ENCODE data around the gene CLSTN1. TPM values are rescaled to one million over a fixed set of nuclear protein-coding genes. Genes with fewer than 3 reads are reported as not detected.
"Not testable (repeated sequence)": the region's sequence is repeated elsewhere in the genome, so short reads cannot be mapped to it uniquely, and the experiment has no call there.

CLSTN1 gene
- total RNA-seq, 3 donors from 2014 or later = 166 to 275 (median 224) TPM

- intact Hi-C loops (cut with DNase I, micrococcal nuclease) = no loop called here
- TF ChIP-seq CTCF (IDR thresholded peaks at IDR 0.05) = no peak
- no peaks in the 10 kb centered on the region for H3K9me3 ChIP-seq
- ATAC-seq (no peak), DNase-seq (no peak)
- peaks cover 4% of the 10 kb centered on the region for H3K36me3 ChIP-seq (ENCODE audit: low read depth)
- no peak overlapping the region for H3K4me3 ChIP-seq
- no peaks in the 10 kb centered on the region for H3K4me1 ChIP-seq (ENCODE audit: low read depth)
Observed at GRCh38 chr1:9749361-9749760, 74.4 kb downstream of the CLSTN1 start.

GRCh38 chr1:9748391-9748790 is 75.4 kb downstream of the CLSTN1 start:
- H3K4me3 ChIP-seq; ATAC-seq; DNase-seq; H3K9me3 ChIP-seq; intact Hi-C loops (cut with DNase I, micrococcal nuclease); H3K4me1 ChIP-seq (ENCODE audit: low read depth): not testable (repeated sequence)
- H3K36me3 ChIP-seq (ENCODE audit: low read depth) = peaks cover 12% of the 10 kb centered on the region

GRCh38 chr1:9746651-9747050 is 77.1 kb downstream of the CLSTN1 start:
- intact Hi-C loops (cut with DNase I, micrococcal nuclease) = no loop called here
- Histone ChIP-seq H3K4me1 (ENCODE audit: low read depth) (no peaks in the 10 kb centered on the region), H3K4me3 (no peak overlapping the region), H3K36me3 (ENCODE audit: low read depth) (peaks cover 12% of the 10 kb centered on the region), H3K9me3 (no peaks in the 10 kb centered on the region)
- peak in 1 of 3 donors; percentile 5 for DNase-seq
- TF ChIP-seq CTCF (IDR thresholded peaks at IDR 0.05) = no peak
- ATAC-seq = no peak

GRCh38 chr1:9746211-9746610 is 77.6 kb downstream of the CLSTN1 start:
- H3K36me3 ChIP-seq (ENCODE audit: low read depth) = peaks cover 12% of the 10 kb centered on the region
- peak in 1 of 3 donors; percentile 9 for DNase-seq
- H3K4me1 ChIP-seq (ENCODE audit: low read depth) = no peaks in the 10 kb centered on the region
- ATAC-seq = no peak
- TF ChIP-seq CTCF (IDR thresholded peaks at IDR 0.05) = no peak
- intact Hi-C loops (cut with DNase I, micrococcal nuclease) = no loop called here
- no peak overlapping the region for H3K4me3 ChIP-seq
- no peaks in the 10 kb centered on the region for H3K9me3 ChIP-seq

GRCh38 chr1:9744106-9744799 is 79.5 kb downstream of the CLSTN1 start:
- ATAC-seq = no peak
- peak in 1 of 3 donors; percentile 38 for DNase-seq
- H3K36me3 ChIP-seq (ENCODE audit: low read depth) = peaks cover 10% of the 10 kb centered on the region

More at GRCh38 chr1:9744106-9744799, 79.5 kb downstream of the CLSTN1 start:
- Histone ChIP-seq H3K9me3 (no peaks in the 10 kb centered on the region), H3K4me3 (no peak overlapping the region), H3K4me1 (ENCODE audit: low read depth) (no peaks in the 10 kb centered on the region)
- intact Hi-C loops (cut with DNase I, micrococcal nuclease) = no loop called here
- TF ChIP-seq CTCF (IDR thresholded peaks at IDR 0.05) = no peak
